Limb (tissue), 2 donors: ENCODE data around the gene FAM222A.

ENCODE experiments used
- DNase-seq, 2 donors: peaks; one replicate each; pipeline ENCODE4 v3.0.0-alpha.2; 2016; ENCODE audit errors: extremely low spot score in 2 of 2

Gene FAM222A

DNA sequence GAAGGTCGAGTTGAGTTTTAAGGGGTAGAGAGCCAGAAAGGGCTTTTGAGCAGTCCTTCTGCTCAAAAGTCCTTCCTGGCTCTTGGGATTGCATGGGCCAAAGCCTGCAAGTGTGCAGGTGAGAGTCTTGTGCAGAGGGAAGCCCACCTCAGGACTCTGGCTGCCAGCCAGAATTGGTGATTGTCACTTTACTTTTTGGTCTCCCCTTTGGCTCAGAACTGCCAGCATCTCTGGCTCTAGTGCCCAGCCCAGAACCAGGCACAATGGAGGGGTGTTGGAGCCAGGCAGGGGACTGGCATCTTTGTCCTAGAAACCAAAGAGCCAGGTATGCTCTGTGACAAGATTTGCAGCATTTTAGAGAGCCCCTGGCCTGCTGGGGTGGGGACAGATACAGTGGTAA is 23.5 kb downstream of the FAM222A start:
- DNase-seq: no peak

DNA sequence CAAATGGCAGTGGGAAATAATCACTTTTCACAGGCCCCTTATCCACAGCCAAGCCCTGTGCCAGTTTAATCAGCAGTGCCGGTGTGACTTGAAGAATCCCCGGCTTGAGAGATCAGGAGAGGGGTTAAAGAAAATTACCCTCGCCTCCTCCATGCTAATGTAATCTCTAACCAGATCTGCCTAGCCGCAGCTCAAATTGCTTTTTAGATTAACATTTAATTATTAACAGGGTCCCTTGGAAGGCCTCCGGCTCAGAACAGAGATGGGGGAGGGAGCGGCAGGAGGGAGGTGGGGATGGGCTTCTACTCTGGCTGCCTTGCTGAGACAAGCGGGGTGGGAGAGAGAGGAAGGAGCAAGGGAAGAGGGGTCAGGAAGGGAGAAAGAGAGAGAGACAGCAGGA is 24.0 kb downstream of the FAM222A start:
- peak in 1 of 2 donors; percentile 39 for DNase-seq

DNA sequence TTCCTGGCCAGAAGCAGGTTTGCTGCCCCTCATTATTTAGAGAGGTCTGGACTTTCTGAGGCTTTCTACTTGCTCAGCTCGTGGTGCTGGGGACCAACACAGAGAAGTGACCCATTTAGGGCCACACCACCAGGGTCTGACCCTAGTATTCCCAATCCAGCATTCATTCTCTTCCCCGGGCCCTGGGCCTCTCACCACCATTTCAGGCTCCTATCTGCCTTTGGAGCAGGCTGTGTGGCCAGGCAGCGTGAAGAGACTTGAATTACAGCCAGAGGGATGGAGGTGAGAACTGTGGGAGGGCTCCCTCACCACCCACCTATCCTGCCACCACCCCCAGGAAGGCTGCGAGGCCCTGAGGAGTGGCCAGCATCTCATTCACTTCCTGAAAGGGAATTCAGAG is 24.6 kb downstream of the FAM222A start:
- DNase-seq: peak in 1 of 2 donors; percentile 9

DNA sequence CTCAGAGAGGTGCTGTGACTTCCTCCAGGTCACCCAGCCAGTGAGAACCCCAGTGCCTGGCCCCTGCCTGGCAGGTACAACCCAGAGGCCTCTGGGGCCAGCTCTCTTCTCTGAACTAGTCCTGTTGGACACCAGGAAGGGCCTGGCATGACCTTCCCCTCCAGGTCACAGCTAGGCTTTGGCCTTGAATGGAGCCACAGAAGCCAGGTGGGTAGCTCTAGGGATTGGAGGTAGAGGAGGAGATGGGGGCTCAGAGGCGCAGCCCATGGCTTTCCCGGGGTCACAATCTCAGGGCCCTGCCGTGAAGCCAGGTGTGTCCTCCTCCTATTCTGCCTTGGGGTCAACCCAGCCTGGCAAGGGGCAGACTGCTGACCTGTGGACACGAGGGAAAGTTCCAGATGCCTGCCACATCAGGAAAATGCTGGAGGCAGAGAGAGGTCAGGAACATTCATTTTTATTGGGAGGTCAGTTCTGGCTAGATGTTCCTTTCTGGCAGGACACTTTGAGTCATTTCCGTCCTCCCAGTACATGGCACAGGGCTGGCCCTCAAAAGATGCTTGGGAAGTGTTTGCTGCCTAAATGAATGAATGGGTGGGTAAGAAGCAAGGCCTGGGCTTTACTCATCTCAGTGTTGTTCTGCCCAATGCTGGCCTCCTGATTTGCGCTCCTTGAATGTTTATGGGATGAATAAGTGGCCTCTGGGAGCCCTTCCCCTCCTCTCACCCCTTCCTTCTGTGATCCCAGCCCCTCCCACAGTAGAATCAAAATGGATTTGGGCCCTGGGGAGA is 25.4 kb downstream of the FAM222A start:
- peak in 1 of 2 donors; percentile 14 for DNase-seq

DNA sequence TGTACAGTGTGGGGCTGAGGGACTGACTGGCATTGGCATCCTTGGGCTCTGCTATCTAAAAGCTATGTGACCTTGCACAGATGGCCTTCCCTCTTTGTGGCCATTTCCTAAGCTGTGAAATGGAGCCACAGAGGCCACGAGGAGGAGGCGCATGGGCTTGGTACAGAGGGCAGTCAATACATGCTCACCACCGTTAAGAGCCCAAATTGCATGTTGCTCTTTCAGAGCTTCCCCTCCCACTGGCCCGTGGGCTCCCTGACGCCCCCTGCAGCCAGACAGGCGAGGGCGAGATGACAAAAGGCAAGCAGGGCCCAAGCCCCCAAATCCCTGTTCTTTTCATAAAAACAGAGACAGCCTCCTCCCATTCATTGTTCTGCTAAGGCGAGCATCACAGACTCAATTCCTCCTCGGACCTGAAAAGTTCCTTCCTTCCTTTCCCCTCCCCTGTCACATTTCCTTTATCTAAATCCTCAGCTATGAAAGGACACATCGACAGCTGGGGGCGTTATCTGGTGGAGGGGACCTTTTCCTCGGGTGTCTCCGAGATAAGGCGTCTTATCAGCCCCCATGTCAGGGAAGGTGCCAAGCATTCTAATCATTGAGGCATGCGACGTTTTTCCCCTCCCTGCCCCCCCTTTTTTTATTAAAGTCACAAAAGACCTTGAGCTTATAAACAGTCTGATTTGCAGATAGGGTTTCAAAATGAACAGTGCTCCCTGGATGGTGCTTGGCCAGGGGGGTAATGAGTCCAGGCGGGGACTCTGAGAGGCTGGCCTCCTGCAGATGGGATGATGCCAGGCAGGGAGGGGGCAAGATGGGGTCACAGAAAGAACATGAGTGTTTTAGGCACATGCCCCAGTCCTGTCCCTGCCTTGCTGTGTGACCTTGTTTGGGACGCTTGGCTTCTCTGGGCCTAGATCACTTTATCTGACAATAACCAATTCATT is 26.4 kb downstream of the FAM222A start:
- peak in 1 of 2 donors; percentile 27 for DNase-seq

DNA sequence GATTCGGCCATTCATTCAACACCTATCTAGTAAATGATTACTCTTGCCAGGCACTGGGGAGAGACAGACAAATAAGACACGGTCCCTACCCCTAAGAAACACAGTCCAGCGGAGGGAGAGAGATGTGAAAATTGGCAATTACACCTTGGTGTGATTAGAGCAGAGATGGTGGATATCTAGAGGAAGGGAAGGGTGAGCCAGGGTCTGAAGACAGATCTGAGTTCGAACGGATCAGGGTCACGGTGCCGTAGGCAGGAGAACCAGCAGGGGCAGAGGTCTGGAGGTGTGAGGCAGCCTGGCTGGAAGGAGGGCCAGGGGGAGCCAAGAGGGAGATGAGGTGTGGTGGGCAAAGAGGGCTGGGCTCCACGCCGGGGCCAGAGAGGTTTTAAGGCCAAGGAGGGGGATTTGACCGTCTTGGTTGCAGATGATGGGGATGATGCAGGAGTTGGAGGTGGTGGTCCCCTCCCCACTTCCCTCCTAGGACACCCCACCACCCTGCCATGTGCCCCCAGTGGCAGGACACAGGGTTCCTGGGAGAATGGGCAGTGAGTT is 27.1 kb downstream of the FAM222A start:
- DNase-seq: peak in 1 of 2 donors; percentile 13

DNA sequence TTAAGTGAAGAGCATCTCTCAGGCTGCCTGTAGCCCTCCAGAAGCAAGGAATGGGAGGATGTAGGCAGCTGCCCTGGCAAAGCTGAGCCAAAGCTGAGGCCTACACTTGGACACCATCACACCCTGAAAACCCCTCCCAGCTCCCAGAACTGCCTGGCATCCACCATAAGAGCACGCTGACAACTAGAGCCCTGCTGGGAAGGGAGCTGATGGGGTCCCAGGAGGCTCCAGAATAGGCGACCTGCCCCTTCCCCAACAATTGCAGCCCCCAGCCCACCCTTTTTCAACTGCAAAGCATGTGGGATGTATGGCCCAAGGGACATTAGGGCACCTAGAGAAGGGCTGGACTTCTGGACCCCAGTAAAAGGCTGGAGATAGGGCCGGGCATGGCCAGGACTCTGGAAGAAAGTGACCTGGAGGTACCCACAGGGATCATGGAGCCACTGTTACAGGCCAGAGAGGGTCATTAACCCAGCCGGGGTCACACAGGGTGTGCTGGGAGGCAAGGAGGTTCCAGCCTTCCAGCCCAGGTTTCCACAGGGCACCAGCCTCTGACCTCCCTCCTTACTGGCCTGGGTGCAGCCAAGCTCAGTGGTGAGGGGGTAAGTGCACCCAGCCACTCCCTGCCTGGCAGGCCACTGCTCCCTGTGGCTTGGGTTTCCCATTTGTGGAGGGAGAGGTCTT is 27.8 kb downstream of the FAM222A start:
- DNase-seq: peak in 1 of 2 donors; percentile 19

DNA sequence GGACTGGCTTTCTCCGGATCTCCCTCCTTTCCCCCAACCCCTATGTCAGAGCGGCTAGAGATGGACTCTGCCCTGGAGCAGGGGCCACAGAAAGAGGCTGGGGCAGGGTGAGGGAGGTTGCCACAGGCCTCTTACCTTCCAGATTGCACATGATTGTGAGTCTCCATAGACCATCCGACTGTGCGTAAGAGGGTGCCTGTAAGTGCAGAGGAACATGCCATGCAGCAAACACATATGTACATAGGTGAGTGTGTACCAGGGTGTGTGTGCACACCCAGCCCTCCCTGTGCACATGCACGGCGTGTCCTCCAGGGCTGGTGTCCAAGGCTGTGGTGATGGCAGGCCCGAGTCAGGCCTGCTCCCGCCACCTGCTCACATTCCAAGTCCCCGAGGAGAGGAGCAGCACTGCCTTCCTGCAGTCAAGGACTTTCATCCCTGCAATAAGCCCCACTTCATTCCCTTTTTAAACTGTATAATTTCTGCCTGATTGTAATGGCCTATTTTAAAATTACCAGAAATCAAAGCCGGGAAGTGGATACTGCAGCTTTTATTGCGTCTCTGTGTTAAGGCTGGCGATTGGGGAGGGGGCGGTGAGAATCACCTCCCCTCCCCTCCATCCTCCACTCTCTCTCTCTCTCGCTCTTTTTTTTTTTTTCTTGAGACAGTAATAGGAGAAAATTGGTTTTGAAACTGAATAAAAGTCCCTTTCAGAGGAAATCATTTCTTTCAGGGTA is 28.5 kb downstream of the FAM222A start:
- DNase-seq: peak in 1 of 2 donors; percentile 31

DNA sequence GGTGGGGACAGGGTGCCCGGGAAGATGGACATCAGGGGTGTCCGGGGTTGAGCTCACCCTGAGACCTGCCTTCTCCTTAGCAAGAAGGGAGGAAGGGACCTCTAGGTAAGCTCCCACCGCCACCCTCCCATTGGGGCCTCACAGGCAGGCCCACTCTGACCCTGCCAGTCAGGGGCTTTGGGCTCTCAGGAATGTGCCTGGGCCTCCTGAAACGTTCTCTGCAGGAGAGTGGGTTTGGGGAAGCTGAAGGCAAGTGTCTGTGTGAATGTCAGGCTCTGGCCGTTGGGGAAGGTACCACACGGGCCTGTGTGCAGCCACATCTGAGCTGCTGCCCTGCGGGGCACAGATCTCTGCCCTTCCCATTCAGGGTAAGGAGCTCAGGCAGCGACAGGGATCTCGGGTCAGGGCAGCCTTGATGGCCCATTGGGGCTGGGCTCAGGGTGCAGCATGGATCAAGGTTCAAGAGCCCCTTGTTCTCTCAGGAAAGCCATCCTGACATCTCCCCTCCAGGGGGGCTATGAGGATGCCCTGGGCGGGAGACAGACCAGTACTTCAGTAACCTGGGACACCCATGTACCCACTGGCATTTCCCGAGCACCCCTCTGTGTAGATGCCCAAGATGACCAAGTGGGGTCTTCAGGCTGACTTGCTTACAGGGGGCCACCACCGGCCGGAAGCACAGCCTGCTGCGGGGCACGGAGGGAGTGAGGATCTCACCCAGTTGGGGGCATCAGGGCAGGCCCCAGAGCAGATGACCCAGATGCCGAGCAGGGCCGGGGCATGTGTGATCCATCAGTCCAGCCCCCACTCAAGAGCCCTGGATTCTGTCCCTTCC is 29.7 kb downstream of the FAM222A start:
- DNase-seq: peak in 1 of 2 donors; percentile 16

DNA sequence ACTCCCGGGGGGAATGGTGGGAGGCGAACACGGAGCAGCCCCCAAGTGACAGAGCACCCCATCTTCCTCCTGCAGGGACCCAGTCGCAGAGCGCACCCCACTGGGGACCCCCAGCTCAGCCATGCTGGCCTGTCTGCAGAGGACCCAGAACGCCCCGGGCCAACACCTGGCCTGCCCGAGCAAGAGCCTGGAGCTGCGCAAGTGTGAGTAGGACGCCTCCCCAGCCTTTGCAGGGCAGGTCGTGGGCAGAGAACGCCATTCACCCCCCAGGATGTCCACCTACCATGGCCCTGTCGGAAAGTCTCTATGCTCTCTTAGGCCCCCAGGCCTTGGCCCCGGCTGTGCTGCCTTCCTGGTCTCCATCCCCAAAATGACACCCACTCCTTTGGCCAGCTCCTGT is 30.4 kb downstream of the FAM222A start:
- DNase-seq: no peak

DNA sequence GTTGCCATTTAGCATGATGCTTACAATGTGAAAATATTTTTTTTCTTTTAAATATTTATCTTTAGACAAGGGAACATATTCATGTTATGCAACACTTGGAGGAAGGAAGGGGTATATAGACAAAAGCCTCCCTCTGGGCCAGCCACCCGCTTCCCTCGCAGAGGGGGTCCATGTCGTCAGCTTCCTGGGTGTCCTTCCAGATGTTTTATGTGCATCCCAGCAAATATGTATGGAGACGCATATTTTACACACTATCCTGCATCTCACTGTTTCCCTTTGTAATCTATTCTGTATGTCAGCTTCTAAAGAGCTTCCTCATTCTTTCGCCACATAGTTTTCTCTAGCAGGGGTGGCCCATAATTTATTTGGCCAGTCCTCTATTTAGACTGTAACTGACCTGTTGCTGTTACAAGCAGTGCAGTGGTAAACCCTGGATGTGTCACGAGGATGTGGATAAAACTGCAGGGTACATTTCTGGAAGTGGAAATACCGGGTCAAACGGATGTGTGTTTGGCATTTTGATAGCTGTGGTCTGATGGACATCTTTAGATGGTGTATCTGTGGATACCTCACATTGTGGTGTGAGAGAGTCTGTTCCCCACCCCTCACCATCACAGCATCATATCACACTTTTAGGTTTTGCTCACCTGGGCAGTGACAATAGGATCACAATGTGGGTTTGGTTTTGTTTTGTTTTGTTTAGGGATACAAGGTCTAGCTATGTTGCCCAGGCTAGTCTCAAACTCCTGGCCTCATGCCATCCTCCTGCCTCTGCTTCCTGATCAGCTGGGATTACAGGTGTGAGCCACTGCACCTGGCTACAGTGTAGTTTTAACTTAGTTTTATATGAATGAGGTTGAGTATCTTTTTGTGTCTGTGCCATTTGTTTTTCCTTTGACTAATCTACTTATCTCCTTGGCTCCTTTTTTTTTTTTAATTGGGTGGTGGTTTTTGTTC is 31.6 kb downstream of the FAM222A start:
- no peak for DNase-seq

DNA sequence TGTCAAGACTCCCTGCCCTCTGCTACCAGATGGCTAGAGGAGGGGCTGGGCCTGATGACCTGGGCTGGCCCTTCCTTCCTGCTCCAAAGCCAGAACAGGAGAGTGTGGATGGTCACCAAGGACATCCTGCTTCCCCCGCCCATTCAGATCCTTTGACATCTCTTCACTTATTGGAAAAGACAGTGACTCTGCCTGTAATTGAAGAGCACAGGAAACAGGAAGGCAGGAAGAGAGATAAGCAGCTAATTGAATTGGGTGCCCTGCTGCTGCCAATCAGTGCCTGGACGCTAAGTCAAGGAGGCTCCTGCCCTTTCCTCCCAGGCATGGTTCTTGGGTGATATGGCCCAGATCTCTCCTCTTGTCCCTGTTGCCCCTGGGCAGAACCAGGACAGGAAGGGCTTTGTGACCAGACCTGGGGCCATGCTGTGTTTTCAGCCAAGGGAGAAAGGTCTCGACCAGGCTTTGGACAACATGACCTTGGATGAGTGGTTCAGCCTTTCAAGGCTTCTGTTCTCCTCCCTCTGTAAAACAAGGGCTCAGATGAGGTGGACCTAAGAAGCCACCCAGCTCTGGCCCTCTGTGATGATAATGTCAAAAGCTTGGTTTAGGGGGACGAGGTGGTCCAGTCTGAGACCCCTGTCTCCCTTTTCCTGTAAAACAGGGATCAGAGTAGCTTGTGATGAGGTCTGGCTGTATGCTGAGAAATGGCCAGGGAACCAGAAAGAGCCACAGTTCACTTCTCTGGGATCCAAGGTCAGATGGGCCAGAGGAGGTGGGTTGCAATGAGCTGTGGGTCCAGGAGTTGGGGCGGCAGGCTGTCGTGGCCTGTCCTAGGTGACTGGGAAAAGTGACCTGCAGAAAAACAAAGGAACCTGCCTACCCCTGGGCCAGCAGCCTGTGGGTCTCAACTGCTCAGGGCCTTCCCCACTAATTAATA is 38.8 kb downstream of the FAM222A start:
- no peak for DNase-seq

DNA sequence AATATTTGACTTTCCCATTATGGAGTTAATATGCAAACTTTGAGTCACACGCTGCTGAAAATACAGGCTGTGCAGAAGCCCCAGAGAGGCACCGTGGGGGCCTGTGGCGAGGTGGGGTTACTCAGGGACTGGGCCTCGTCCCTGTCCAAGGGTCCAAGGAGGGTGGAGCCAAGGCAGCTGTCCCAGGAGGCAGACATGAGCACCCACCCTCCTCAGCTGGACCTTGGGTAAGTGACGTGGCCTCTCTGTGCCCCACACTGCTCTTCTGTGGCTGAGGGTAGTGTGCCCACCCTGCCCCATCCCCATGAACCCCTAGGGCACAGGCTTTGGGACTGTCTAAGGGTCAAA is 39.4 kb downstream of the FAM222A start:
- DNase-seq: peak in 1 of 2 donors; percentile 11

DNA sequence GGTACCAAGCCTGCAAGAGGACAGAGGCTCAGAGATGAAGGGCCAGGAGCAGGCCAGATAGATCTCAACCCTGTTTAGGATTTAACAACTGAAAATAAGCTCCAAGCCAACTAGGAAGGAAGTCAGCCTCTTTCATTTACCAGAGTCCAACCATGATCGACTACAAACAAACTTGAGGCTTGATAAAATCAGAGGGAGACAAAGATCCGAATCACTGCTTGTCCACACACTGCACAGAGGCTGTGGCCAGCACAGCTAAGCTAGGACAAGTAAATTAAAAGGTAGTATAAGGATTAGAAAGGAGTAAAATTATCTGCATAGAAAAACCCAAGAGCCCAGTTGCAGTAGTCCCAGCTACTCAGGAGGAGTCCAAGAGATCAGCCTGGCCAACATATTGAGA is 40.3 kb downstream of the FAM222A start:
- no peak for DNase-seq

DNA sequence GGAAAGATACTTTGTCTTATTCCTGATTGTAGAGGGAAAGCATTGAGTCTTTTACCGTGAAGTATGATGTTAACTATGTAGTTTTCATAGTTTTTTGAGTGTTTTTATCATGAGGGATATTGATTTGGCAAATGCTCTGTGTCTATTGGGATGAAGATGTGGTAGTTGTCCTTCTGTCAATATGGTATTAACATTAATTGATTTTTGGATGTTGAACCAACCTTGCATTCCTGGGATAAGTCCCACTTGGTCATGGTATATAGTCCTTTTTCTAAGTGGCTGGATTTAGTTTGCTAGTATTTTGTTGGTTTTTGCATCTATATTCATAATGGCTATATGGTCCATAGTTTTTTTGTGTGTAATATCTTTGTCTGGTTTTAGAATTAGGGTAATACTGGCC is 42.8 kb downstream of the FAM222A start:
- no peak for DNase-seq

DNA sequence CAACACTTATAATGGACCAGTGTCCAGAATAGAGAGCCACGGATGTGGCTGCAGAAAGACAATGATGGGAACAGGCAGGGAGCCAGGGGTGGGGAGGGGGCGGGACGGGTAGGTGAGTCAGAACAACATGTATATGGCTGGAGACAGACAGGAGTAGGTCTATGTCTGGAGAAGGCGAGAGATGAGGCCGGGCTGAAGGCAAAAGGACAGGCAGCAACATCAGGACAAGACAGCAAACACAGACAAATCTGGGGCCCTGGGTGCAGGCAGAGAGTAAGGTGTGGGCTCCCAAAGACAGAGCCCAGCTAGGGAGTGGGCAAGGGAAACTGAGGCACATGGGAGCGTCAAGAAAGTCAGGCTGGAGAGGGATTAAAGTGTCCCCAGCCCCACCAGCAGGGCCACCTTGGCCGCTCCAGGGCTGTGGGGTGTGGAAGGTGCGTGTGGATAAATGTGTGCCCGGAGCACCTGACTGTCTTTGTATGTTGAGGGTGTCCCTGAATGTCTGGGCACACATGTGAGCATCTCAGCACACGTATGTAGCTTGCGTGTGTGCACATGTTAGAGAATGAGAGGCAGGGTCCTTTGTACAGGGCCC is 44.1 kb downstream of the FAM222A start:
- peak in 1 of 2 donors; percentile 11 for DNase-seq
